Measurements from ENCODE around the gene PRSS48. TPM values are rescaled to one million over a fixed set of nuclear protein-coding genes. Genes with fewer than 3 reads are reported as not detected.
"Not testable (repeated sequence)": the region's sequence is repeated elsewhere in the genome, so short reads cannot be mapped to it uniquely, and the experiment has no call there.

PRSS48 gene
- polyA plus RNA-seq, 6 donors from 2014 or later, result not detected

DNA sequence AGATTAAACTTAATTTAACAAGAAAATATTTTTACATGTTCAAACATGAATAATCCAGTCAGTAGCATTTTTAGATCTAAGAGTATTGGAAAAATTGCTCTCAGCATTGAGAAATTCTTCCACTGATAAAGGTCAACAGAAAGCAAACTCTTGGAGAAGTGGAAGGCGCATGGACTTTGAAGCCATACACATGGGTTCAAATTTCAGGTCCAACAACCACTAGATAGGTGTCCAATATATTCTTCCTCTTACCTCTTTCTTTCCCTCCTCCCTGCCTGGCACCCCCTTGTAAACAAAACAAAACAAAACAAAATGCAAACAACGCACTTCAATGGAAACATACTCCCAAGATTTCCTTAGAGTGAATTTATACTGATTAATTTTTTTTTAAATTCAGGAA lies 28.4 kb upstream of the PRSS48 start:
- no peak for ATAC-seq (ENCODE audit: low read depth in 2 of 2)
- no peaks in the 10 kb centered on the region for H3K4me1 Mint-ChIP-seq
- no peak for DNase-seq
- no peak overlapping the region for H3K4me3 Mint-ChIP-seq
- no peaks in the 10 kb centered on the region for H3K36me3 Mint-ChIP-seq
- peaks cover 0 to 7% (median 4%) of the 10 kb centered on the region in 3 donors for H3K27me3 Mint-ChIP-seq
- H3K9me3 Mint-ChIP-seq, result no peaks in the 10 kb centered on the region
- H3K27ac Mint-ChIP-seq, result no peak overlapping the region

DNA sequence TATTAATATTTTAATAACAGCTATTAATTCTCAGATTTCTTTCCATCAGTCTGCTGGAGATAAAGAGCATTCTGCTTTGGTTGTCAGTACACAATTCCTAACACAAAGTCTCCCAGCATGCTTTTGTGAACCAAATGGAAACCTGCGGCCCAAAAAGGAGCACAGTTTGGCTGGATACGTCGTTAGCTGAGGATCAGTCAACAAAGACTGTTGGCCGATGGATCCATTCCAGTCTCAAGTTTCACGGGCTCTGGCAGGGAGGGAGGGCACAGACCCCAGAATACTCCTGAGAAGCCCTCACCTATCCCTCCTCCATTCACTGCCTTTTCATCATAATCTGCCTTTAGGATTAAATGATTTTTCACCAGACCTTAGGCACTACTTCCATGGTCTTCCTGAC lies 26.3 kb upstream of the PRSS48 start:
- H3K27ac Mint-ChIP-seq, result no peak overlapping the region
- no peaks in the 10 kb centered on the region for H3K9me3 Mint-ChIP-seq
- DNase-seq, result no peak
- peaks cover 0 to 7% (median 0%) of the 10 kb centered on the region in 3 donors for H3K27me3 Mint-ChIP-seq
- H3K4me3 Mint-ChIP-seq, result no peak overlapping the region
- H3K36me3 Mint-ChIP-seq, result no peaks in the 10 kb centered on the region
- no peaks in the 10 kb centered on the region for H3K4me1 Mint-ChIP-seq
- no peak for ATAC-seq (ENCODE audit: low read depth in 2 of 2)

DNA sequence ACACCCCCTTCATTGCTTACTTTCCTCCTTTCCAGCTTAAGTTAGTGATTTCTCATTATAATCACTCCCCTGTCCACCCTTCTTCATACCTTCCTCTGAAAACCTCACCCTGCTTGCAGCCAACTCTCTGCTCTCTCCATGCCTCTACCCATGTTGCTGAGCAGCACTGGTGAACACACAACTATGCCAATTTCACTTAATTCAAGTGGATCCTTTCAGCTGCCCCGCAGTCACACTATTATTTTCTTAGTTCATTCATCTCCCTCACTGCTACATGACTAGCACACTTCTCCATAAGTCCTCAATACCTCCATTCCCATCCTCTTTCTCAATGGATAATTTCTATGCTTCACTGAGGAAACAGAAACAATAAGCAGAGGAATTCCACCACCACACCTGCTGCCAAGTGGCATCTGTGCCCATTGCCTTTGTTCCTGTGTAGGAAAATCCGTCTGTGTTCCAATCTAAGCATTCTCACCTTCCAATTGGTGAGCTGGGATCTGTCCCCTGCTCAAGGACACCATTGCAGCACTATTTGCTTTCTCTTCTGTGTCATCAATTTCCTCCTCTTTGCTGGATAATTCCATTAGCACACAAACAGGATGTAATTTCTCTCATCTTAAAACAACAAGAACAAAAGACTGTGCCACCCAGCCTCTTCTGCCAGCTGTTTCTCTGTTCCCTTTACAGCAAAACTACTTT lies 25.2 kb upstream of the PRSS48 start:
- no peak overlapping the region for H3K4me3 Mint-ChIP-seq
- H3K4me1 Mint-ChIP-seq, result no peaks in the 10 kb centered on the region

DNA sequence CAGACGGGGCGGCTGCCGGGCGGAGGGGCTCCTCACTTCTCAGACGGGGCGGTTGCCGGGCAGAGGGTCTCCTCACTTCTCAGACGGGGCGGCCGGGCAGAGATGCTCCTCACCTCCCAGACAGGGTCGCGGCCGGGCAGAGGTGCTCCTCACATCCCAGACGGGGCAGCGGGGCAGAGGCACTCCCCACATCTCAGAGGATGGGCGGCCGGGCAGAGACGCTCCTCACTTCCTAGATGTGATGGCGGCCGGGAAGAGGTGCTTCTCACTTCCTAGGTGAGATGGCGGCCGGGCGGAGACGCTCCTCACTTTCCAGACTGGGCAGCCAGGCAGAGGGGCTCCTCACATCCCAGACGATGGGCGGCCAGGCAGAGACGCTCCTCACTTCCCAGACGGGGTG lies 21.7 kb upstream of the PRSS48 start:
- H3K4me1 Mint-ChIP-seq; H3K9me3 Mint-ChIP-seq; DNase-seq; H3K36me3 Mint-ChIP-seq; H3K4me3 Mint-ChIP-seq; H3K27ac Mint-ChIP-seq; ATAC-seq (ENCODE audit: low read depth in 2 of 2): not testable (repeated sequence)
- peaks cover 0 to 11% (median 10%) of the 10 kb centered on the region in 3 donors for H3K27me3 Mint-ChIP-seq

More for the DNA sequence above, 25.2 kb upstream of the PRSS48 start:
- DNase-seq (no peak), ATAC-seq (ENCODE audit: low read depth in 2 of 2) (no peak)
- Mint-ChIP-seq H3K27me3 (peaks cover 0 to 1% (median 0%) of the 10 kb centered on the region in 3 donors), H3K36me3 (no peaks in the 10 kb centered on the region), H3K27ac (no peak overlapping the region), H3K9me3 (peaks cover 0 to 4% (median 0%) of the 10 kb centered on the region in 7 donors)

DNA sequence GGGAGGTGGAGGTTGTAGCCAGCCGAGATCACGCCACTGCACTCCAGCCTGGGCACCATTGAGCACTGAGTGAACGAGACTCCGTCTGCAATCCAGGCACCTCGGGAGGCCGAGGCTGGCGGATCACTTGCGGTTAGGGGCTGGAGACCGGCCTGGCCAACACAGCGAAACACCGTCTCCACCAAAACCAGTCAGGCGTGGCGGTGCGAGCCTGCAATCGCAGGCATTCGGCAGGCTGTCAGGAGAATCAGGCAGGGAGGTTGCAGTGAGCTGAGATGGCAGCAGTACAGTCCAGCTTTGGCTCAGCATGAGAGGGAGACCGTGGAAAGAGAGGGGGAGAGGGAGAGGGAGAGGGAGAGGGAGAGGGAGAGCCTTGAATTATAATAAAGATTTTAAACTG lies 21.3 kb upstream of the PRSS48 start:
- not testable (repeated sequence) for ATAC-seq (ENCODE audit: low read depth in 2 of 2); H3K4me1 Mint-ChIP-seq; H3K27ac Mint-ChIP-seq; H3K9me3 Mint-ChIP-seq; H3K36me3 Mint-ChIP-seq; H3K4me3 Mint-ChIP-seq; DNase-seq
- H3K27me3 Mint-ChIP-seq, result peaks cover 3 to 15% (median 10%) of the 10 kb centered on the region in 3 donors

DNA sequence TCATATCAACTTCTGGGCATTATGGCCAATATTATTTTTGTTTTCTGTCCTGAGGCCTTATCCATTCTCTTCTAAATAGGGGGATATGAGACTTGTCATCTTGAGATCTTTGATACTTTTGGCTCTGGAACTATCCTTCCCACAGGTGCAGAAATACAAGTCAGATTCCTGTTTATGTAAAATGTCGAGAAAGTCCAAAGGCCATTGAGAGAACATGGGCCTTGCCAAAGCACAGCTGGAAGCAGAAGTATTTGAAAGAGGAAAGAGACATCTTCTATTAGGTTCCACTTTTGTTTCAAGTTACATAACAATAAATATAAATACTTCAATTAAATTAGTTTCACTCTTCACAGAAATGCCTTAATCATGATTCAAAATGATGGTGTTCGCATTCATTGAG lies 20.8 kb upstream of the PRSS48 start:
- Mint-ChIP-seq H3K4me3 (no peak overlapping the region), H3K36me3 (no peaks in the 10 kb centered on the region), H3K9me3 (peaks cover 0 to 4% (median 2%) of the 10 kb centered on the region in 7 donors), H3K27ac (no peak overlapping the region), H3K27me3 (peaks cover 5 to 20% (median 10%) of the 10 kb centered on the region in 3 donors), H3K4me1 (no peaks in the 10 kb centered on the region)
- no peak for DNase-seq
- ATAC-seq (ENCODE audit: low read depth in 2 of 2), result no peak

DNA sequence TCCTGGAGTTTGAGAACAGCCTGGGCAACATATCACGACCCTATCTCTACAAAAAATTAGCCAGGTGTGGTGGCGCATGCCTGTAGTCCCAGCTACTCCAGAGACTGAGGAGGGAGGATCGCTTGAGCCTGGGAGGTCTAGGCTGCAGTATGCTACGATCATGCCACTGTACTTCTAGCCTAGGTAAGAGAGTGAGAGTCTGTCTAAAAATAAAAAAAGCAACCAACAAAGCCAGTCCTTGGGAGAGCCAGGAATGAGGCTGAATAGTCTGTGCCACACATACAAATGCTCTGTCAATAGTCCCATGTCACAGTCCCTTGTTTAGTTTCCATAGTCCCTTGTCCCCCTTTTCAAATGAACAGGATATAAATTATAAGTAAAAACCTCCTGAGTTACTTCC lies 19.3 kb upstream of the PRSS48 start:
- Mint-ChIP-seq H3K9me3 (peaks cover 0 to 4% (median 2%) of the 10 kb centered on the region in 7 donors), H3K4me1 (no peaks in the 10 kb centered on the region), H3K27ac (no peak overlapping the region), H3K4me3 (no peak overlapping the region), H3K27me3 (peaks cover 5 to 27% (median 18%) of the 10 kb centered on the region in 3 donors), H3K36me3 (no peaks in the 10 kb centered on the region)
- ATAC-seq (ENCODE audit: low read depth in 2 of 2), result no peak
- DNase-seq, result no peak

DNA sequence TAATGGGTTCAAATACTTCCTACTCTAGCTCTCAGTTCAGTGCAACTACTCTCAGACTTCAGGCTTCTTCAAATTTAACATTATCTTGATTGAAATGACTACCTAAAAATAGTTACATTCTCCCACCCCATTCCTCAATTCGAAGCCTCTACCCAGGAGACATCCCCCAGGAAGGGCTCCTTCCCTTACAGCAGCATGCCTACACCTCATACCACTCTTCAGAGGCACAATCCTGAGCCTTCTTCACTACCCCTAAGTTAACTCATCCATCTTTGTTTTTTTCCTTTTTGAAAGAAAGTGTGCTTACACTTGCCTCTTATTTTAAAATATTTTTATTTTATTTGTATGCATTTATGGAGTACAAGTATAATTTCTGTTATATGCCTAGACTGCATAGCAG lies 17.2 kb upstream of the PRSS48 start:
- no peaks in the 10 kb centered on the region for H3K36me3 Mint-ChIP-seq
- DNase-seq (no peak), ATAC-seq (ENCODE audit: low read depth in 2 of 2) (no peak)
- H3K27me3 Mint-ChIP-seq, result peaks cover 5 to 27% (median 18%) of the 10 kb centered on the region in 3 donors
- H3K4me3 Mint-ChIP-seq, result no peak overlapping the region
- no peaks in the 10 kb centered on the region for H3K4me1 Mint-ChIP-seq
- H3K27ac Mint-ChIP-seq, result no peak overlapping the region
- H3K9me3 Mint-ChIP-seq, result peaks cover 0 to 9% (median 2%) of the 10 kb centered on the region in 7 donors

DNA sequence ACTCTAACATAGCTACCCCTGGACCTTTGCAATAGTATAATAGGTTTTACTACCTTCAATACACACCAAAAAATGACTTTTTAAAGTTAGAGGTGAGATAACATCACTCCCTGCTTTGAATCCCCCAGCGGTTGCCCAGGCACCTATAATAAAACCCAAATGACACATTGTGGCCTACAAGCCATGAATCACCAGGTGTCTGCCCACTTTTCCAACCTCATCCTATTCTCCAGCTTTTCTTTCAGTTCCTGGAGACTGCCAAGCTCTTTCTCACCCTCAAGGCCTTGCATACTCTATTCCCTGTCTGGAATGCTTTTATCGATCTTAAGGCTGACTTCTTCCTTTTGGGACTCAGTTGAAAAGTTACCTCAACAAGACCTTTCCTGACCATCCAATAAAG lies 16.4 kb upstream of the PRSS48 start:
- peaks cover 0 to 9% (median 2%) of the 10 kb centered on the region in 7 donors for H3K9me3 Mint-ChIP-seq

DNA sequence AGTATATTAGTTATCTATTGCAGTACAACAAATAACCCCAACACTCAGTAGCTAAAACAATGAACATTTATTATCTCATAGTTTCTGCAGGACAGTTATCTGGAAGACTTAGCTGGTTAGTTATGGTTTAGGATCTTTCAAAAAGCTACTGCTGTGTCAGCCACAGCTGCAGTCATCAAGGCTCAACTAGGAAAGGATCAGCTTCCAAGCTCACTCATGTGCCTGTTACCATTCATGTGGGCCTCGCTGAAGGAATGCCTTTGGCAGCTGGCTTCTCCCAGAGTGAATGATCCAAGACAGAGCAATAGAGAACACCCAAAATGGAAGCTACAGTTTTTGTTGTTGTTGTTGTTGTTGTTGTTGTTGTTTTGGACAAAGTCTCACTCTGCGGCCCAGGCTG lies 13.5 kb upstream of the PRSS48 start:
- ATAC-seq (ENCODE audit: low read depth in 2 of 2) (no peak), DNase-seq (no peak)
- Mint-ChIP-seq H3K4me3 (no peak overlapping the region), H3K27me3 (peaks cover 5 to 27% (median 18%) of the 10 kb centered on the region in 3 donors), H3K9me3 (peaks cover 0 to 5% (median 0%) of the 10 kb centered on the region in 7 donors), H3K27ac (no peak overlapping the region), H3K36me3 (no peaks in the 10 kb centered on the region), H3K4me1 (no peaks in the 10 kb centered on the region)

More for the DNA sequence above, 16.4 kb upstream of the PRSS48 start:
- H3K4me1 Mint-ChIP-seq, result no peaks in the 10 kb centered on the region
- no peak for DNase-seq
- no peak overlapping the region for H3K4me3 Mint-ChIP-seq
- no peak for ATAC-seq (ENCODE audit: low read depth in 2 of 2)
- H3K27me3 Mint-ChIP-seq, result peaks cover 5 to 27% (median 18%) of the 10 kb centered on the region in 3 donors
- H3K36me3 Mint-ChIP-seq, result no peaks in the 10 kb centered on the region
- no peak overlapping the region for H3K27ac Mint-ChIP-seq

DNA sequence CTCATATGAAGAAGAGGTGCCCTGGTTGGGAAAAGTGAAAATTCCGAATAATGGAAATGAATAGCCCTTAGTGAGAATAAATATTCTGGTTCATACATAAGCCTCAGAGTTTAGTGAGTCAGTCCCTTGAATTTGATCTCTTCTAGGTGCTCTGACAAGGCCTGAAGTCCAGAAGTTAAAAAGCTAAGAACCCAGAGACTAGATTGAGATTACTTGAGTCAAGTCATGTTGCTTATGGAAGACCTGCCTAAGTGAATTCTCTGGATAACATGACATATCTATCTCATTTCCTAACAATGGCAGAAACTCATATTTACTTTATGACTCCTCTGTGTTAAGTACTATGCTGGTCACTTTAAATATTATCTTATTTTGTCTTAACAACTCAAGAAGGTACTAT lies 10.5 kb upstream of the PRSS48 start:
- Mint-ChIP-seq H3K9me3 (peaks cover 1 to 12% (median 4%) of the 10 kb centered on the region in 7 donors), H3K27ac (no peak overlapping the region), H3K4me3 (no peak overlapping the region), H3K27me3 (peaks cover 0 to 9% (median 3%) of the 10 kb centered on the region in 3 donors), H3K4me1 (no peaks in the 10 kb centered on the region), H3K36me3 (no peaks in the 10 kb centered on the region)
- no peak for DNase-seq
- no peak for ATAC-seq (ENCODE audit: low read depth in 2 of 2)

DNA sequence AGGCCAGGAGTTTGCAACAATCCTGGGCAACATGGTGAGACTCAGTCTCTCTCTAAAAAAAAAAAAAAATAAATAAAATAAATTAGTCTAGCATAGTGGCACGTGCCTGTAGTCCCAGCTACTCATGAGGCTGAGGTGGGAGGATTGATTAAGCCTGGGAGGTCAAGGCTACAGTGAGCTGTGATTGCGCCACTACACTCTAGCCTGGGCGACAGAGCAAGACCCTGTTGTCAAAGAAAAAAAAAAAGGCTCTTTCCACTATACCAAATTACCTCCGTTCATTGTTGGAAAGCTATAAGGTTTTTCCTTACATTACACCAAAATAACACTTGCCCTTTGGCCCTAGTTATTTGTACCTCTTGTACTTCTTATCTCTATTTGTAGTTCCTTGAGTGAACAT lies 9.9 kb upstream of the PRSS48 start:
- no peak overlapping the region for H3K4me3 Mint-ChIP-seq
- ATAC-seq (ENCODE audit: low read depth in 2 of 2), result no peak
- DNase-seq, result no peak
- H3K9me3 Mint-ChIP-seq, result peaks cover 1 to 12% (median 4%) of the 10 kb centered on the region in 7 donors
- no peaks in the 10 kb centered on the region for H3K36me3 Mint-ChIP-seq
- peaks cover 0 to 8% (median 0%) of the 10 kb centered on the region in 3 donors for H3K27me3 Mint-ChIP-seq
- no peak overlapping the region for H3K27ac Mint-ChIP-seq
- no peaks in the 10 kb centered on the region for H3K4me1 Mint-ChIP-seq

DNA sequence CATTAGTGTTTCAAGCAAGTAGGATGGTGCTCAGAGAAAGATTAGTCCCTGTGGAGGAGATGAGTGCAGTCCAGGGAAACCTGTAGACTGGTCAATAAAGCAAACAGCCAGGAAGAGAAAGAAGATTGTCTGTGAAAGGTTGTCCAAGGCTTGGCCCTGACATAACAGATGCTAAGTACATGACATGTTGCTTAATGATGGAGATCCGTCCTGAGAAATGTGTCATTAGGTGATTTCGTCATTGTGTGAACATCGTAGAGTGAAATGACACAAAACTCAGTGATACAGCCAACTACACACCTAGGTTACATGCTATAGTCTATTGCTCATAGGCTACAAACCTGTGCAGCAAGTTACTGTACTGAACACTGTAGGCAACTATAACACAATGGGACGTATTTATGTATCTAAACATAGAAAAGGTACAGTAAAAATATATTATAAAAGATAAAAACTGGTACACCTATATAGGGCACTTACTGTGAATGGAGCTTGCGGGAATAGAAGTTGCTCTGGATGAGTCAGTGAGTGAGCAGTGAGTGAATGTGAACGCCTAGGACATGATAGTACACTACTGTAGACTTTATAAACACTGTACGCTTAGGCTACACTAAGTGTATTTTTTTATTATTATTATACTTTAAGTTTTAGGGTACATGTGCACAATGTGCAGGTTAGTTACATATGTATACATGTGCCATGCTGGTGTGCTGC lies 9.0 kb upstream of the PRSS48 start:
- no peak for DNase-seq
- no peak overlapping the region for H3K4me3 Mint-ChIP-seq
- peaks cover 0 to 4% (median 0%) of the 10 kb centered on the region in 3 donors for H3K27me3 Mint-ChIP-seq
- ATAC-seq (ENCODE audit: low read depth in 2 of 2), result no peak
- no peaks in the 10 kb centered on the region for H3K36me3 Mint-ChIP-seq
- H3K27ac Mint-ChIP-seq, result no peak overlapping the region
- peaks cover 1 to 12% (median 4%) of the 10 kb centered on the region in 7 donors for H3K9me3 Mint-ChIP-seq
- H3K4me1 Mint-ChIP-seq, result no peaks in the 10 kb centered on the region

DNA sequence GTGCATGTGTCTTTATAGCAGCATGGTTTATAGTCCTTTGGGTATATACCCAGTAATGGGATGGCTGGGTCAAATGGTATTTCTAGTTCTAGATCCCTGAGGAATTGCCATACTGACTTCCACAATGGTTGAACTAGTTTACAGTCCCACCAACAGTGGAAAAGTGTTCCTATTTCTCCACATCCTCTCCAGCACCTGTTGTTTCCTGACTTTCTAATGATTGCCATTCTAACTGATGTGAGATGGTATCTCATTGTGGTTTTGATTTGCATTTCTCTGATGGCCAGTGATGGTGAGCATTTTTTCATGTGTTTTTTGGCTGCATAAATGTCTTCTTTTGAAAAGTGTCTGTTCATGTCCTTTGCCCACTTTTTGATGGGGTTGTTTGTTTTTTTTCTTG lies 8.1 kb upstream of the PRSS48 start:
- not testable (repeated sequence) for H3K4me1 Mint-ChIP-seq; H3K27ac Mint-ChIP-seq; DNase-seq; H3K36me3 Mint-ChIP-seq; ATAC-seq (ENCODE audit: low read depth in 2 of 2); H3K27me3 Mint-ChIP-seq; H3K9me3 Mint-ChIP-seq; H3K4me3 Mint-ChIP-seq

Data from naive B cell (primary cell).